Measurements from ENCODE around the gene SMARCC1.

- TF ChIP-seq CTCF (IDR thresholded peaks at IDR 0.05) (no peak), POLR2A (IDR thresholded peaks at IDR 0.05) (no peak)
Observed at GRCh38 chr3:47791193-47791855, 9.6 kb upstream of the SMARCC1 start.
